WTC11 (cell line): ENCODE measurements around the gene HOXD8. TPM values are rescaled to one million over a fixed set of nuclear protein-coding genes. Genes with fewer than 3 reads are reported as not detected.

Experiments
- ATAC-seq: fragments of 200-7000 bp; cut with Tn5 transposase; 2 replicates; pipeline ENCODE4 v1.10.0; 2021; ENCODE audit warnings: mild to moderate bottlenecking, moderate library complexity
- CTCF ChIA-PET: fragments of 300-600 bp; sonication (Branson Sonifier 250); formaldehyde crosslinking; loops from one replicate; lab custom pipeline; 2021; ENCODE audit warnings: antibody characterized with exemption; lab: Charles Lee
- POLR2A ChIA-PET: fragments of 350-600 bp; sonication (Branson Sonifier 250); formaldehyde crosslinking; loops from one replicate; lab custom pipeline; 2021; ENCODE audit warnings: antibody characterized with exemption; lab: Charles Lee
- DNase-seq: peaks from one replicate; pipeline ENCODE4 v3.0.0; 2021; ENCODE audit warnings: low spot score
- H3K27ac Mint-ChIP-seq: 2 replicates; pipeline ENCODE4 v1.8.0; 2021; ENCODE audit warnings: mixed read lengths
- H3K27me3 Mint-ChIP-seq: 2 replicates; pipeline ENCODE4 v1.8.0; 2021; ENCODE audit warnings: low read depth, mild to moderate bottlenecking, moderate library complexity, mixed read lengths
- H3K36me3 Mint-ChIP-seq: 2 replicates; pipeline ENCODE4 v1.8.0; 2021; ENCODE audit warnings: mixed read lengths
- H3K4me1 Mint-ChIP-seq: 2 replicates; pipeline ENCODE4 v1.8.0; 2022; ENCODE audit warnings: mixed read lengths
- H3K4me3 Mint-ChIP-seq: 2 replicates; pipeline ENCODE4 v1.8.0; 2021; ENCODE audit warnings: mild to moderate bottlenecking, moderate library complexity, mixed read lengths
- H3K9me3 Mint-ChIP-seq: 2 replicates; pipeline ENCODE4 v1.8.0; 2021; ENCODE audit warnings: mixed read lengths
- ATF6 ChIP-seq: sonication (generic); formaldehyde crosslinking; IDR thresholded peaks from 2 replicates; pipeline ENCODE4 v1.8.1; 2023; ENCODE audit warnings: mild to moderate bottlenecking, missing genetic modification reagents
- CDX4 ChIP-seq: fragments of 250-450 bp; sonication (Bioruptor Pico); IDR thresholded peaks from 2 replicates; pipeline ENCODE4 v1.9.0; 2021; ENCODE audit warnings: moderate library complexity, mild to moderate bottlenecking, inconsistent platforms, borderline replicate concordance
- CREM ChIP-seq: sonication (generic); formaldehyde crosslinking; IDR thresholded peaks from 2 replicates; pipeline ENCODE4 v1.8.1; 2022; ENCODE audit warnings: mild to moderate bottlenecking, missing genetic modification reagents, moderate library complexity
- E2F4 ChIP-seq: sonication (generic); formaldehyde crosslinking; IDR thresholded peaks from 2 replicates; pipeline ENCODE4 v1.8.1; 2022; ENCODE audit warnings: low read depth, mild to moderate bottlenecking, moderate library complexity, missing genetic modification reagents, borderline replicate concordance
- ETV6 ChIP-seq: sonication (generic); formaldehyde crosslinking; IDR thresholded peaks from 2 replicates; pipeline ENCODE4 v1.8.1; 2022; ENCODE audit warnings: mild to moderate bottlenecking, missing genetic modification reagents
- FOXJ3 ChIP-seq: sonication (generic); formaldehyde crosslinking; IDR thresholded peaks from 2 replicates; pipeline ENCODE4 v1.9.0; 2021; ENCODE audit warnings: missing genetic modification reagents, mild to moderate bottlenecking, borderline replicate concordance
- GTF2I ChIP-seq: fragments of 250-450 bp; sonication (Bioruptor Pico); conservative IDR thresholded peaks from 2 replicates; pipeline ENCODE4 v1.4.0; 2021; ENCODE audit warnings: mild to moderate bottlenecking
- HMGXB4 ChIP-seq: sonication (generic); formaldehyde crosslinking; IDR thresholded peaks from 2 replicates; pipeline ENCODE4 v1.8.1; 2023; ENCODE audit warnings: mild to moderate bottlenecking, moderate library complexity, missing genetic modification reagents
- RORB ChIP-seq: fragments of 250-450 bp; sonication (Bioruptor Pico); IDR thresholded peaks from 2 replicates; pipeline ENCODE4 v1.9.0; 2021; ENCODE audit warnings: mild to moderate bottlenecking
- SMAD3 ChIP-seq: sonication (generic); formaldehyde crosslinking; IDR thresholded peaks from 2 replicates; pipeline ENCODE4 v1.8.0; 2022; ENCODE audit warnings: missing genetic modification reagents, mild to moderate bottlenecking, borderline replicate concordance
- USF2 ChIP-seq: sonication (generic); formaldehyde crosslinking; IDR thresholded peaks from 2 replicates; pipeline ENCODE4 v1.8.1; 2023; ENCODE audit warnings: mild to moderate bottlenecking, missing genetic modification reagents, moderate library complexity
- ZNF138 ChIP-seq: sonication (generic); formaldehyde crosslinking; conservative IDR thresholded peaks from 2 replicates; pipeline ENCODE4 v1.8.1; 2022; ENCODE audit warnings: mild to moderate bottlenecking, moderate library complexity, missing genetic modification reagents
- ZNF219 ChIP-seq: sonication (generic); formaldehyde crosslinking; IDR thresholded peaks from 2 replicates; pipeline ENCODE4 v1.8.0; 2023; ENCODE audit warnings: missing genetic modification reagents, mild to moderate bottlenecking, borderline replicate concordance
- ZNF532 ChIP-seq: fragments of 250-450 bp; sonication (Bioruptor Pico); IDR thresholded peaks from 2 replicates; pipeline ENCODE4 v1.9.0; 2021; ENCODE audit warnings: mild to moderate bottlenecking, borderline replicate concordance
- ZNF671 ChIP-seq: fragments of 250-450 bp; sonication (Bioruptor Pico); IDR thresholded peaks from 2 replicates; pipeline ENCODE4 v1.8.0; 2021; ENCODE audit warnings: mild to moderate bottlenecking
- ZSCAN18 ChIP-seq: fragments of 250-450 bp; sonication (Bioruptor Pico); IDR thresholded peaks from 2 replicates; pipeline ENCODE4 v2.1.2; 2022; ENCODE audit warnings: mild to moderate bottlenecking, moderate library complexity
- total RNA-seq: library from RNA; stranded (reverse); gene quantifications from 3 replicates; pipeline ENCODE4 v1.2.3, GENCODE V29; 2021

Gene HOXD8
- total RNA-seq, 1 experiment from 2014 or later = not detected

GRCh38 chr2:176100547-176101140 is 28.9 kb upstream of the HOXD8 start:
- no peaks in the 10 kb centered on the region for H3K9me3 Mint-ChIP-seq
- peaks cover 59% of the 10 kb centered on the region for H3K4me1 Mint-ChIP-seq
- H3K27me3 Mint-ChIP-seq = peaks cover 99% of the 10 kb centered on the region
- no peaks in the 10 kb centered on the region for H3K36me3 Mint-ChIP-seq
- peak overlapping the region; percentile 31 for H3K4me3 Mint-ChIP-seq
- POLR2A ChIA-PET = no interaction called here
- no peak overlapping the region for H3K27ac Mint-ChIP-seq
- TF ChIP-seq ZNF219 (CRISPR knock-in tag) = no peak
- no peak for ATAC-seq
- no peak for DNase-seq
- CTCF ChIA-PET = no interaction called here

- no peak for ATAC-seq
- Mint-ChIP-seq H3K27me3 (peaks cover 99% of the 10 kb centered on the region), H3K27ac (no peak overlapping the region)
- POLR2A ChIA-PET = no interaction called here
- TF ChIP-seq SMAD3 (CRISPR knock-in tag) (no peak), ZSCAN18 (CRISPR knock-in tag) (no peak), FOXJ3 (no peak), HMGXB4 (no peak), ZNF138 (no peak), CDX4 (CRISPR knock-in tag) (no peak), CREM (CRISPR knock-in tag) (no peak), RORB (CRISPR knock-in tag) (no peak)
- TF ChIP-seq, all 79 proteins: peak for 0
- Mint-ChIP-seq H3K4me1 (peaks cover 60% of the 10 kb centered on the region), H3K4me3 (no peak overlapping the region), H3K9me3 (no peaks in the 10 kb centered on the region), H3K36me3 (no peaks in the 10 kb centered on the region)
- no peak for DNase-seq
- CTCF ChIA-PET = no interaction called here
Measured at GRCh38 chr2:176101216-176101830, 28.2 kb upstream of the HOXD8 start.

- POLR2A ChIA-PET = no interaction called here
- CTCF ChIA-PET = no interaction called here
- H3K4me1 Mint-ChIP-seq = peaks cover 56% of the 10 kb centered on the region
- no peak overlapping the region for H3K27ac Mint-ChIP-seq
- ATAC-seq = no peak
- no peaks in the 10 kb centered on the region for H3K9me3 Mint-ChIP-seq
- H3K4me3 Mint-ChIP-seq = no peak overlapping the region
- DNase-seq = no peak
- no peaks in the 10 kb centered on the region for H3K36me3 Mint-ChIP-seq
- H3K27me3 Mint-ChIP-seq = peaks cover 99% of the 10 kb centered on the region
- TF ChIP-seq GTF2I (CRISPR knock-in tag) (no peak), SMAD3 (CRISPR knock-in tag) (no peak), ETV6 (no peak), ZNF532 (CRISPR knock-in tag) (no peak), E2F4 (CRISPR knock-in tag) (no peak), USF2 (CRISPR knock-in tag) (no peak), ZNF671 (CRISPR knock-in tag) (no peak), ATF6 (no peak), HMGXB4 (no peak), FOXJ3 (no peak)
Measured at GRCh38 chr2:176101842-176102241, 27.7 kb upstream of the HOXD8 start.
